ENCODE measurements around the gene MEX3C. TPM values are rescaled to one million over a fixed set of nuclear protein-coding genes. Genes with fewer than 3 reads are reported as not detected.
A peak's percentile ranks its signal among the peaks of the same experiment; 100 is the strongest.

The MEX3C gene
- total and polyA plus RNA-seq, 5 donors from 2014 or later = 6.4 to 84.3 (median 10.2) TPM

DNA sequence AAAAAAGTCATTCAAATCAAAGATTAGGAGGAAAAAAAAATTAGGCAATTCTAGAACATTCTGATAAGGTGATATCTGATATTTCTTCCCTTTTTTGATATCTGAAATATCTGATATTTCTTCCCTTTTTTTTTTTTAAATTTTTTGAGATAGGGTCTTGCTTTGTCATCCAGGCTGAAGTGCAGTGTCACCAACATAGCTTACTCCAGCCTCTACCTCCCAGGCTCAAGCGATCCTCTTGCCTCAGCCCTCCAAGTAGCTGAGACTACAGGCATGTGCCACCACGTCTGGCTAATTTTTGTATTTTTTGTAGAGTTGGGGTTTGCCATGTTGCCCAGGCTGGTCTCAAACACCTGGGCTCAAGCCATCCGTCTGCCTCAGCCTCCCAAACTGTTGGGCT is 33.9 kb downstream of the MEX3C start:
- no peaks in the 10 kb centered on the region for H3K27me3 ChIP-seq (ENCODE audit: control insufficient read depth, insufficient read depth, low read length)
- Mint-ChIP-seq H3K36me3 (no peaks in the 10 kb centered on the region), H3K9me3 (no peaks in the 10 kb centered on the region), H3K4me3 (no peak overlapping the region), H3K27me3 (peaks cover 6% of the 10 kb centered on the region), H3K27ac (no peak overlapping the region), H3K4me1 (peaks cover 0 to 50% (median 21%) of the 10 kb centered on the region in 4 donors)
- no peak for ATAC-seq (ENCODE audit: low read depth in 2 of 2)
- H3K4me3 ChIP-seq (ENCODE audit: low read depth, low read length) = no peak overlapping the region
- no peaks in the 10 kb centered on the region for H3K36me3 ChIP-seq (ENCODE audit: control insufficient read depth, insufficient read depth, low read length)
- H3K27ac ChIP-seq (ENCODE audit: insufficient read depth, low read length, poor library complexity, severe bottlenecking) = no peak overlapping the region
- H3K4me1 ChIP-seq (ENCODE audit: control insufficient read depth, insufficient read depth, low read length, poor library complexity, severe bottlenecking) = no peaks in the 10 kb centered on the region
- H3K9me3 ChIP-seq (ENCODE audit: control insufficient read depth in 2 of 2, low read length in 2 of 2) = no peaks in the 10 kb centered on the region
- DNase-seq = no peak

DNA sequence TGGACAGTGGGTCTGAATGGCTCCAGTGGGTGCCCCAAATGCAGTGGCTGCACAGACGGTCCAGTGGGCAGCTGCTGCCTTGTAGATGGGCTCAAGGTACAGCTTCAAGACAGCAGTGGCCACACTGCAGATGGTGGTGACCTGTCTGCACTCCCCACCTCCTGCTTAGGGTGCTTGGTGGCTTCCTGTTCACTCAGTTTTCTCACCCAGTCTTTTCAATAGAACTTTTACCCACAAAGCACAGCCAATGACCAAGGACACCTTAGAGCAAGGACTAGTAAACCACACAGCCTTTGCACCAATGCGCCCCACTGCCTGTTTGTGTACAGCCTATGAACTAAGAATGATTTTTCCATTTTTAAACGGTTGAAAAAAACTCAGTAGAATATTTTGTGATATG is 34.9 kb downstream of the MEX3C start:
- Mint-ChIP-seq H3K27ac (peak overlapping the region in 1 of 3 donors; percentile 62), H3K36me3 (no peaks in the 10 kb centered on the region), H3K4me3 (no peak overlapping the region), H3K9me3 (no peaks in the 10 kb centered on the region), H3K4me1 (peaks cover 0 to 42% (median 16%) of the 10 kb centered on the region in 4 donors), H3K27me3 (peaks cover 6% of the 10 kb centered on the region)
- Histone ChIP-seq H3K27me3 (ENCODE audit: control insufficient read depth, insufficient read depth, low read length) (no peaks in the 10 kb centered on the region), H3K4me3 (ENCODE audit: low read depth, low read length) (no peak overlapping the region), H3K9me3 (ENCODE audit: control insufficient read depth in 2 of 2, low read length in 2 of 2) (no peaks in the 10 kb centered on the region), H3K4me1 (ENCODE audit: control insufficient read depth, insufficient read depth, low read length, poor library complexity, severe bottlenecking) (no peaks in the 10 kb centered on the region), H3K27ac (ENCODE audit: insufficient read depth, low read length, poor library complexity, severe bottlenecking) (no peak overlapping the region), H3K36me3 (ENCODE audit: control insufficient read depth, insufficient read depth, low read length) (no peaks in the 10 kb centered on the region)
- peak in 1 of 3 donors; percentile 65 for DNase-seq
- no peak for ATAC-seq (ENCODE audit: low read depth in 2 of 2)

DNA sequence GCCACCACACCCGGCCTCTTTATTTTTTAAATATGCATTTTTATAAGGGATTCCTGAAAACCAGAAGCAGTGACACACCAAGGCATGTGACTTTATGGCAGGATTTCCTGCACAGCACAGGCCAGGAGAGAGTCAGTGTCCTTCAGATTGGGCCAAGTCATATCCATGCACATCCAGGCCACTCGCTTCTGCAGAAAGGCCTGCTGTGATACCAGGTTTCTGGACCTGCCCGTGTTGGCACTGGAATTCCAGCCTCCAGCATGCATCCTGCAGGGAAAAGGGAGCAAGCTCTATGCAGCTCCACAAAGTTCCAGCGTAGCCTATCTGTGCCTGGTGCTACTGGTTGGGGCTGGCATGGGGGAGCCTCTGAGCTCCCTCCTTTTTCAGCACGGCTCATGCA is 36.8 kb downstream of the MEX3C start:
- Mint-ChIP-seq H3K9me3 (no peaks in the 10 kb centered on the region), H3K4me3 (no peak overlapping the region), H3K27me3 (peaks cover 6% of the 10 kb centered on the region), H3K4me1 (peaks cover 0 to 50% (median 18%) of the 10 kb centered on the region in 4 donors), H3K27ac (no peak overlapping the region), H3K36me3 (no peaks in the 10 kb centered on the region)
- ATAC-seq (ENCODE audit: low read depth in 2 of 2) (no peak), DNase-seq (no peak)
- H3K27me3 ChIP-seq (ENCODE audit: control insufficient read depth, insufficient read depth, low read length) = no peaks in the 10 kb centered on the region
- no peaks in the 10 kb centered on the region for H3K36me3 ChIP-seq (ENCODE audit: control insufficient read depth, insufficient read depth, low read length)
- no peak overlapping the region for H3K4me3 ChIP-seq (ENCODE audit: low read depth, low read length)
- H3K27ac ChIP-seq (ENCODE audit: insufficient read depth, low read length, poor library complexity, severe bottlenecking) = no peak overlapping the region
- no peaks in the 10 kb centered on the region for H3K9me3 ChIP-seq (ENCODE audit: control insufficient read depth in 2 of 2, low read length in 2 of 2)
- no peaks in the 10 kb centered on the region for H3K4me1 ChIP-seq (ENCODE audit: control insufficient read depth, insufficient read depth, low read length, poor library complexity, severe bottlenecking)

DNA sequence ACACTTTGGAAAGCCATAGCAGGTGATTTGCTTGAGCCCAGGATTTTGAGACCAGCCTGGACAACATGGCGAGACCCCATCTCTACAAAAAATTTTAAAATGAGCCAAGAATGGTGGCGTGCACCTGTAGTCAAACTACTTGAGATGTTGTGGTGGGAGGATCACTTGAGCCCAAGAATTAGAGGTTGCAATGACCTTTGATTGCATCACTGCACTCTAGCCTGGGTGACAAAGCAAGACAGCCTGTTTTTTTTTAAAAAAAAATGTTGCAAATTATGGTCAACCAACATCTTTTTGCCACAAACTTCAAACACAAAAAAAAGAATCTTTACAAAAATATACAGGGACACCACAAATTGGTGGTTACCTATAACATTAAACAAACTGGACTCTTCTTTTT is 40.3 kb downstream of the MEX3C start:
- H3K36me3 Mint-ChIP-seq = no peaks in the 10 kb centered on the region

DNA sequence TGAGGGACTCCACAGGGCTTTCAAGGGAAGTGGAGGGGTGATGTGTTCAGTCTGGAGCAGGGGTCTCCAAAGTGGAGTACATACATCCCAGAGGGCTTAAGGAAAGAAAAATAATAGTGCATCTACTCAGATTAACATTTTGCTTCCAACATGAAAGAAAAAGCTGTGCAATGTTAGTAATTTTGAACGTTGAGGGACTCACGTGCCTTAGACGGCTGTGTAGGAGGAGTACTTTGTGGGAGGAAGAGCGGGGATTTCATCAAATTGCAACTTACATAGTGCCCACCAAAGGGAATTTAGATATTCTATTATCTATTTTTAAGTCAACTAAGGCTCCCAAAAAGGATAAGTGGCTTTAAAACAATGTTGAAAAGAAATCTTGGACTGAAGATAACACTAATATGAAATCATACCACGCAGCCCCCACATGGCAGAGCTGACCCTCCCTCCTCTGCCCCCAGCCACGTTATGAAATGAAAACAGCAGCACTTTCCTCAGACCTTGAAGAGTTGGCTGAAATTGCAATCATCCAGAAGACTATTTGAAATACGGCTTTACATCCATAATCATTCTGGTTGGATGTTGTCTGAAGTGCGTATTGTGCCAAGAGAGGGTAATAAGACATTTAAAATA is 42.9 kb downstream of the MEX3C start:
- peaks cover 0 to 2% (median 0%) of the 10 kb centered on the region in 7 donors for H3K9me3 Mint-ChIP-seq
- no peaks in the 10 kb centered on the region for H3K27me3 Mint-ChIP-seq

More for the DNA sequence above, 40.3 kb downstream of the MEX3C start:
- Mint-ChIP-seq H3K4me3 (no peak overlapping the region), H3K4me1 (peaks cover 15 to 68% (median 27%) of the 10 kb centered on the region in 4 donors), H3K27ac (peak overlapping the region in 2 of 3 donors; percentile 75 to 76), H3K9me3 (no peaks in the 10 kb centered on the region), H3K27me3 (no peaks in the 10 kb centered on the region)
- H3K36me3 ChIP-seq (ENCODE audit: control insufficient read depth, insufficient read depth, low read length) = no peaks in the 10 kb centered on the region
- ATAC-seq (ENCODE audit: low read depth in 2 of 2) (no peak), DNase-seq (no peak)
- no peaks in the 10 kb centered on the region for H3K9me3 ChIP-seq (ENCODE audit: control insufficient read depth in 2 of 2, low read length in 2 of 2)
- H3K27ac ChIP-seq (ENCODE audit: insufficient read depth, low read length, poor library complexity, severe bottlenecking) = no peak overlapping the region
- H3K4me3 ChIP-seq (ENCODE audit: low read depth, low read length) = no peak overlapping the region
- H3K4me1 ChIP-seq (ENCODE audit: control insufficient read depth, insufficient read depth, low read length, poor library complexity, severe bottlenecking) = peaks cover 27% of the 10 kb centered on the region
- no peaks in the 10 kb centered on the region for H3K27me3 ChIP-seq (ENCODE audit: control insufficient read depth, insufficient read depth, low read length)

DNA sequence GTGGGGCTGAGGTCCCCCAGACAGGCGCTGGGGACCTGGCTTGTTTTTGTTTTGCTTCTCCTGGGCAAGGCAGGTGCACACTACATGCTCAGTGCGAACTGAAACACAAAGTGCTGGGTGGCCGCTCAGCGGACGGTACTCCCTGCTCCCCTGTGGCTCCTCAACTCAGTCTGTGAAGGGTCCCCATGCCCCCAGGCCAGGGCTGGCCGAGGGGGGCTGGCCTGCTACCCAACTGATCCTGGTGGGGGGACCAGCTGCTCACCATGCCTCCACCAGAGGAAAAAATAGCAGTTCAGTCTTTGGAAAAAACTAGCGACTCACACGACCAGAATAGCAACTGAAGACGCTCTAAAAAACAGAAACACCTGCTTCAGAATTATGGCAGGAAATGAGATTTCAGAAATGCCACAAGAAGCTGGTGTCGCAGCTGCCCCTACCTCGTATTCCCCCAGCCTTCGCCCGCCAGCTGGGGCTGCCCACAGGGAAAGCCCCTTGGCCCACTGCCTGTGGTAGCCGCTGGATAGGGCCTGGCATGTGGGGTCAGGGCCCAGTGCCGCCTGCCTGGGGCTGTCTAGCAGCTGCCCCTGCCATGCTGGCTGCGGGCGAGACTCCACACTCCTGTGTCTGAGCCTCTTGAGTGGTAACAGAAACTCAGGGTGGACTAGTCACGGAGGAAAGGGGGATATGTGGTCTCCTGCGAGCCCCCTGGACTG is 43.7 kb downstream of the MEX3C start:
- ATAC-seq (ENCODE audit: low read depth in 2 of 2) (peak; percentile 55 to 60), DNase-seq (peak; percentile 43 to 88 (median 59))
- no peaks in the 10 kb centered on the region for H3K9me3 ChIP-seq (ENCODE audit: control insufficient read depth in 2 of 2, low read length in 2 of 2)
- peaks cover 0 to 2% (median 0%) of the 10 kb centered on the region in 7 donors for H3K9me3 Mint-ChIP-seq
- peak overlapping the region; percentile 83 to 93 (median 90) for H3K4me3 Mint-ChIP-seq
- H3K27ac Mint-ChIP-seq = peak overlapping the region; percentile 97 to 100 (median 98)
- no peaks in the 10 kb centered on the region for H3K36me3 Mint-ChIP-seq
- no peaks in the 10 kb centered on the region for H3K36me3 ChIP-seq (ENCODE audit: control insufficient read depth, insufficient read depth, low read length)
- H3K27me3 ChIP-seq (ENCODE audit: control insufficient read depth, insufficient read depth, low read length) = no peaks in the 10 kb centered on the region
- no peaks in the 10 kb centered on the region for H3K27me3 Mint-ChIP-seq
- H3K27ac ChIP-seq (ENCODE audit: insufficient read depth, low read length, poor library complexity, severe bottlenecking) = peak overlapping the region; percentile 85
- peak overlapping the region; percentile 71 for H3K4me3 ChIP-seq (ENCODE audit: low read depth, low read length)
- H3K4me1 ChIP-seq (ENCODE audit: control insufficient read depth, insufficient read depth, low read length, poor library complexity, severe bottlenecking) = peaks cover 36% of the 10 kb centered on the region
- H3K4me1 Mint-ChIP-seq = peaks cover 20 to 64% (median 39%) of the 10 kb centered on the region in 4 donors

More for the DNA sequence above, 42.9 kb downstream of the MEX3C start:
- H3K9me3 ChIP-seq (ENCODE audit: control insufficient read depth in 2 of 2, low read length in 2 of 2) = no peaks in the 10 kb centered on the region
- peak overlapping the region; percentile 71 for H3K4me3 ChIP-seq (ENCODE audit: low read depth, low read length)
- peaks cover 36% of the 10 kb centered on the region for H3K4me1 ChIP-seq (ENCODE audit: control insufficient read depth, insufficient read depth, low read length, poor library complexity, severe bottlenecking)
- no peak for ATAC-seq (ENCODE audit: low read depth in 2 of 2)
- Mint-ChIP-seq H3K4me1 (peaks cover 20 to 70% (median 41%) of the 10 kb centered on the region in 4 donors), H3K27ac (peak overlapping the region; percentile 97 to 100 (median 98)), H3K36me3 (no peaks in the 10 kb centered on the region), H3K4me3 (peak overlapping the region; percentile 83 to 93 (median 90))
- DNase-seq = peak in 1 of 3 donors; percentile 40
- H3K27me3 ChIP-seq (ENCODE audit: control insufficient read depth, insufficient read depth, low read length) = no peaks in the 10 kb centered on the region
- H3K36me3 ChIP-seq (ENCODE audit: control insufficient read depth, insufficient read depth, low read length) = no peaks in the 10 kb centered on the region
- peak overlapping the region; percentile 85 for H3K27ac ChIP-seq (ENCODE audit: insufficient read depth, low read length, poor library complexity, severe bottlenecking)

DNA sequence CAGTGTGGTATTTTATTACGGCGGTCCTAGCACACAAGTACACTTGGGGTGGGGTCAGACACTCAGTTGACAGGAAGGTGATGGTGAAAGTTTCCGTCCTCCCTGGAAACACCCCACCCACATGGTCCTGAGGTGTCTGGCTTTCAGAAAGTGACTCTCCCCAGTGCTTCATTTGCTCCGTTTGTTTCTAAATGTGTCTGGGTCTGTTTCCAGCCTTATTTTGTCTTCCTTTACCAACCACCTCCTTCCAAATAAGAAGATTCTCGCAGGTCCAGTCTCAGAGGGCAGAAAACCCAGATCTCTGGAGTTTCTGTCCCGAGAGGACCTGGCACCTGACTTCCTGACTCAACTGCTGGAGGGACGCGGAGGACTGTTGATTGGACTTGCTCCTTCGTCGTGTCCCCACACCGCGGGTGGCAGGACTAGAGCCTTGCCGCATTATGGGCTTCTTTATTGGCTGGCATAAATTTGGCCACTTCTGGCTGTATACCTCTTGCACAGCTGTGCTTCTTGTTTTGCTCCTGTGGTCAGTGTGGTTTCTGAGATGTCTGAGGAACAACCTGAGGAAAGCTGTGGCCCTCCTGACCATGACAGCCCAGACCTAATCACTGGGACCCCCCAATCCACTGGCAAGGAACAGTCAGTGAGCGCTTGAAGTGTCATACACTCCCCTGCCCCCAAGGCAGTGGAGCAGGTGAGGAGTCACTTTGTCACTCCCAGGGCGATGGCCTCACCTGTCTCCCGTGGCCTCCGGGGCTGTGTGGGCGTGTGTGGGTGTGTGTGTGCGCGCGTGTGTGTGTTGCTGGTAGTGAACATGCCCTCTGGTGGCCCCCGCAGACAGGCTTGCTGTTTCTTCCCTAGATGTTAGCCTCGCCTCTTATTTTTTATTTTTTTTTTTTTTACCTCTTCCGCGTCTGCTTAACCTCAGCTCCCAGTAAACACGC is 45.6 kb downstream of the MEX3C start:
- peak overlapping the region; percentile 85 for H3K27ac ChIP-seq (ENCODE audit: insufficient read depth, low read length, poor library complexity, severe bottlenecking)
- no peaks in the 10 kb centered on the region for H3K36me3 Mint-ChIP-seq

More for the DNA sequence above, 45.6 kb downstream of the MEX3C start:
- peak; percentile 71 to 76 for ATAC-seq (ENCODE audit: low read depth in 2 of 2)
- Mint-ChIP-seq H3K27me3 (peaks cover 7% of the 10 kb centered on the region), H3K9me3 (peaks cover 0 to 2% (median 0%) of the 10 kb centered on the region in 7 donors), H3K27ac (peak overlapping the region; percentile 91 to 99 (median 94)), H3K4me1 (peaks cover 20 to 58% (median 37%) of the 10 kb centered on the region in 4 donors), H3K4me3 (peak overlapping the region; percentile 59 to 90 (median 85))
- Histone ChIP-seq H3K27me3 (ENCODE audit: control insufficient read depth, insufficient read depth, low read length) (no peaks in the 10 kb centered on the region), H3K36me3 (ENCODE audit: control insufficient read depth, insufficient read depth, low read length) (no peaks in the 10 kb centered on the region), H3K4me1 (ENCODE audit: control insufficient read depth, insufficient read depth, low read length, poor library complexity, severe bottlenecking) (peaks cover 36% of the 10 kb centered on the region), H3K9me3 (ENCODE audit: control insufficient read depth in 2 of 2, low read length in 2 of 2) (no peaks in the 10 kb centered on the region), H3K4me3 (ENCODE audit: low read depth, low read length) (peak overlapping the region; percentile 80)
- peak; percentile 58 to 91 (median 70) for DNase-seq

Data from CD4-positive, CD25-positive, alpha-beta regulatory T cell (primary cell).